Amniotic stem cell (primary cell): Measurements from ENCODE around the gene GFAP.

Experiments used
- DNase-seq: peaks from one replicate; lab custom pipeline; 2025; lab: John Stamatoyannopoulos, UW

GFAP gene

GRCh38 chr17:44862278-44862914, 52.9 kb downstream of the GFAP start:
- DNase-seq = no peak

GRCh38 chr17:44859701-44860100, 55.6 kb downstream of the GFAP start:
- DNase-seq = no peak

- DNase-seq = no peak
Observed at GRCh38 chr17:44854192-44854591, 61.1 kb downstream of the GFAP start.
